HG03139 (cell line): Measurements from ENCODE around the gene MARCHF9.

Source experiments
- ATAC-seq: cut with Tn5 transposase; IDR thresholded peaks from one replicate; pipeline ENCODE4 v1.9.1; 2021; ENCODE audit not compliant: unreplicated experiment

The MARCHF9 gene

GRCh38 chr12:57753756-57754337, 1.1 kb upstream of the MARCHF9 start:
- ATAC-seq = no peak

DNA sequence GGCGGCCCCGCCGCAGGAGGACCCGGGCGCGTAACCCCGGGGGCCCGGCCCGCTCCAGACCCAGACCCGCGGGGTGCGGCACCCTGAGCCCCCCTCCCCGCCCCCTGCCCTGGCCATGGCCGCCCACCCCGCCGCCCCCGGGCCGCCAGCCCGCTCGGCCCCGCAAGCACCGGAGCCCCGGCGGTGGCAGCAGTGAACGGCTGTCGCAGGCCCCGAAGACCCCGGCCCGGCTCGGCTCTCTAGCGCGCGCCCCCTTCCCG, 221 bp downstream of the MARCHF9 start:
- no peak for ATAC-seq

DNA sequence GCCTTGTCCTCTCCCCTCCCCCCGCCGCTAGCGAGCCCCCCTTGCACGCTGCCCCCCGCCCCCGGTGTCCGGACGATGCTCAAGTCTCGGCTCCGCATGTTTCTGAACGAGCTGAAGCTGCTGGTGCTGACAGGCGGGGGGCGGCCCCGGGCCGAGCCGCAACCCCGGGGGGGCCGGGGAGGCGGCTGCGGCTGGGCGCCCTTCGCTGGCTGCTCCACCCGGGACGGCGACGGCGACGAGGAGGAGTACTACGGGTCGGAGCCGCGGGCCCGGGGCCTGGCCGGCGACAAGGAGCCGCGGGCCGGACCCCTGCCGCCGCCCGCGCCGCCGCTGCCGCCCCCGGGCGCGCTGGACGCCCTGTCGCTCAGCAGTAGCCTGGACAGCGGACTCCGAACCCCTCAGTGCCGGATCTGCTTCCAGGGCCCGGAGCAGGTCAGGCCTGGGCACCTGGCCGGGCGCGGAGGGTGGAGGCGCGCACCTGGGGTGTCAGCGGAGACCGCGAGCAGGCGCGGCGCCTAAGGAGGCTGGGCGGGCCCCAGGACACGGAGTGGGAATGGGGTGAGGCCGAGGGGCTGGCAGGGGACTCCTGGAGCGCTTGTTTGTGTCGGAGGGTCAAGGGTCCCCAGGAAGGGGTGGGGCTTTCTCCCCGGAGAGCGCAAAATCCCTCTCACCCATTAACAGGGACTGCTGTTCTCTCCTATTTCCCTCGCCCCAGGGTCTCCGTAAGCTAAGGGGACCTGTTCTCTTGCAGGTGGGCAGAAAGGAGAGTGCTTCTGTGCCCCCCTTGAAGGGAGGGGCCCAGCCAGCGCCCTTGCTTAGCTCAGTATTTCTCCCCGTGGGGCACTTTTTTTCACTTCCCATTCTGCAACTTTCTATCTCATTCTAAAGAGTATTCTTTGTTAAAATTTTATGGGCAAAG, 810 bp downstream of the MARCHF9 start:
- no peak for ATAC-seq

GRCh38 chr12:57756406-57757341, 1.8 kb downstream of the MARCHF9 start:
- ATAC-seq = no peak

DNA sequence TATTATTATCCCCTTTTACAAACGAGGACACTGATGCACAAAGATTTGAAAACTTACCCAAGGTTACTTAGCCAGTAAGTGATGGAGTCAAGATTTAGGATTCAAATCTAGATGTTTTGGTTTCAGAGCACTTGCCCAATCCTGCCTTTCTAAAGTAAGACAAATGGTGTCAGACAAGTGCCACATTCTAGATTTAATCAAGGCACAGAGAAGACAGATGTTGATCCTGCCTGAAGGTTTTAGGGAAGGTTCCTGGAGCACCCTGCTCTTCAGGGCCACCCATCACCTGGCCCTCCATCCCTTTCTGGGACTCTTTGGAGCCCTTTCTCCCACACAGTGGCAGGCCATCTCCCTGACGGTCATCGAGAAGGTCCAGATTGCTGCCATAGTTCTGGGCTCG, 2.9 kb downstream of the MARCHF9 start:
- ATAC-seq = no peak

DNA sequence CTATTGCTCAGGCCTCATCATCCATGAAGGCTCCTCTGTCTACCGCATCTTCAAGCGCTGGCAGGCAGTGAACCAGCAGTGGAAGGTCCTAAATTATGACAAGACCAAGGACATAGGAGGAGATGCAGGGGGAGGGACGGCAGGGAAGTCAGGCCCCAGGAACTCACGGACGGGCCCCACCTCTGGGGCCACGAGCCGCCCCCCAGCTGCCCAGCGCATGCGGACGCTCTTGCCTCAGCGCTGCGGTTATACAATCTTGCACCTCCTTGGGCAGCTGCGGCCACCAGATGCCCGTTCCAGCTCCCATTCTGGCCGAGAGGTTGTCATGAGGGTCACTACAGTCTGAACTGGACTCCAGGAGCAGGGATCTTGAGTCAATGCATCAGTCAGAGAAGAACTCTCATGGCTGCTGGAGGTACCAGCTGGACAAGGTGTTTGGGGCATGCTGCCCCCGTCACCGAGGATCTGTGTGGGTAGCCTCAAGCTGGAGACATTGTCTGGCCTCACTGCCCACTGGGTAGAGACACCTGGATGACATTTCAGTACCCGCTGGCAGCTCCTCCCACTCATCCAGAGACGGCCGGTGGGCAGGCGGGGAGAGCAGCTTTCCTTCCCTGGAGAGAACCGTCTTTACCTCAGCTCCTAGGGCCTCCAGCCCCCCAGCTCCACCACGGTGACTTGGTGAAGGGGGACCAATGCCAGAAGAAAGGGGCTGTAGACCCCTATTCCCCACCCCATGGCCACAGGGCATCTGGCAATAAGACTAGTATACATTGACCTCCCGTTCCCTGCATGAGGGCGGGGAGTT, 3.9 kb downstream of the MARCHF9 start:
- ATAC-seq = no peak

DNA sequence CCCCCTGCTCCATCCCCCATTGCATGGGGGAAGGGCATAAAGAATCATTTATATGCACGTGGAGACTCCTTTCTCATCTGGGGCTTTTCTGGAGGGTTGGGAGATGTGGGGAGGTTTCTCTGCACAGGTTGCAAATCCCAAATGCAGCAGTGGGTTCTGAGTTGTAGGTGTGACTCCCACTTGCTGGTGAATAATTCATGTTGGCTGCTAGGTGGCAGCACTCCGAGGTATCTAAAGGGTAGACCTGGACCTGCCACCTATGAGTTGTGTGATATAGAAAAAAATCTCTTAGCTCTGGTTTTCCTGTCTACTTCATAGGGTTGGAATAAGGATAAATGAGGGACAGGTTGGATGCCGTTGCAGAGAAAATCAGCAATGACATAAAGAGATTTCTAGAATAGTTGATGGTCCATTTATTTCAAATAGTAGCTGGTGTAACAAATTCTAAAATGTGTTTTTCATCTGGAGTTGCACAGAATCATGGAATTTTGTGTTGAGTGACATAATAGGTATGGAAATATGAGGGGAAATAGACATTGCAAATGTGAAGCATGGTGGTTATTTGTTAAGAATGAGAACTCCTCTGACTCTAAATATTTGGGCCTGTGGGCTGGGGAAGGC, 4.6 kb downstream of the MARCHF9 start:
- no peak for ATAC-seq

DNA sequence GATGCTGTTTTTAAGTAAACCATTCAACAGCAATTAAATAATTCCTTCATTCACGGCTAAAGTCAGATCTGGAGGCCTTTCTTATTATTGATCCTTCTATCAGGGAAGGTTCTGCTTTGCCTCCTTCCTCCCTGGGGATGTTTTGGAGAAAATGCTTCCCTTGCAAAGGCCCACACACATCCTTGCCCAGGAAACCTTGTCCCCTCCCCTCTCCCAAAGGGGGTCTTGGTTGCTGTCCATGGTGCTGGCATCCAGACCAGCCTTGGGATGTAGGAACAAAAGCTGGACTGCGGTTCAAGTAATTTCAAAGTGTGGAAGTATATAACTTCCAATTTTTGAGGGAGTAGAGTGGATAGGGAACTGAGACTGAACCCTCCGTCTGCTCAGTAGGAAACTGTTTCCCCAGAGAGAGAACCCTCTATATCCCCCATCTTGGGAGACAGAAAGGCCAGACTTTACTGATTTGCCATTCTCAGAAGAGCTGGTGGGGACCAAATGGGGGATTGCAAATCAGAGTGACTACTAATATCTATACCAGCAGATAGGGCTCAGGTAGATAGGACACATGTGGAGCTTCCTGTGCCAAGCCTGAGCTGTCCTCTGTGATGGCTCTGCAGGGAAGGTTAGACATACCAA, 5.6 kb downstream of the MARCHF9 start:
- no peak for ATAC-seq

DNA sequence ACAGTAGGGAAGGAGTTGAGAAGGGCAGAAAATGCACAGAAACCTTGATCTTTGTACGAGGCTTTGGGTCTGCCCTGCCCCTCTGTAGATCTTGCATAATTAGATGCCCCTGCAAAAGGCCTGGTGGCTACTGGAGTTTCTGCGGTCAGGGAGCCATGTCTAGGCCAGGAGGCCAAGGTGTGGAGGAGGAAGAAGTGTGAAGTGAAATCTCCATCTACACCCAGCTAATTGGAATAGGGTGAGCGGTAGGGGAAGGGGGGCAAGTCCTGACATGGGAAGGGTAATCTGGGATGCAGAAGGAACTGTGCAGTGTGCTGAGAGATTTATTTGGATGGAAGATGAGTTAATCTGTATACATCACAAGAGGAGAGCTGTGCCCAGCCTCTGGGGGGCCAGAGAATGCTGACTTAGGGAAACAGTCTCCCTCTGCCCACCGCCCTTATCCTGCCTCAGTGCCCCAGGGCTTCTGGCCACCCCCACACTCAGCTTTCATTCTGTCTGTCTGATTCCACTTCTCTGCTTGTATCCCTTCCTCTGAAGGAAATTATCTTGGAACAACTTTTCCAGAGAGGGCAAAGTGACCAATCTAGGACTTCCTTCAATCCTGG, 6.6 kb downstream of the MARCHF9 start:
- no peak for ATAC-seq

DNA sequence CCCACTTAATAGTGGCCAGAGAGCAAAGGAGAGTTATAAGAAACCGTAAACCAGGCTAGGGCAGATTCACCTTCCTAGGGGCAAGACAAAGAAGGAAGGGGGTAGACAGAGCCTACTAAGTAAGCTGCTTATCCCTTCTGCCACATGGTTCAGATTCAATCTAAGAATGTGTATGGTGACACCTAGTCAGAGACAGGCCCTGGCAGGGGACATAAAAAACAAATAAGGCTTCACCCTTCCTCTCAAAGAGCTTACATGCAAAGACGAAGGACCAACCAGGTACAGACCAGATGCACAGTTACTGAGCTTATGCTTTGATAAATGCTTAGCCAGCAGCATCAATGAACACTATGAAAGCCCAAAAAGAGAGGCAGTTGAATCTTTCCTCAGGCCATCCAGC, 7.6 kb downstream of the MARCHF9 start:
- ATAC-seq = no peak

DNA sequence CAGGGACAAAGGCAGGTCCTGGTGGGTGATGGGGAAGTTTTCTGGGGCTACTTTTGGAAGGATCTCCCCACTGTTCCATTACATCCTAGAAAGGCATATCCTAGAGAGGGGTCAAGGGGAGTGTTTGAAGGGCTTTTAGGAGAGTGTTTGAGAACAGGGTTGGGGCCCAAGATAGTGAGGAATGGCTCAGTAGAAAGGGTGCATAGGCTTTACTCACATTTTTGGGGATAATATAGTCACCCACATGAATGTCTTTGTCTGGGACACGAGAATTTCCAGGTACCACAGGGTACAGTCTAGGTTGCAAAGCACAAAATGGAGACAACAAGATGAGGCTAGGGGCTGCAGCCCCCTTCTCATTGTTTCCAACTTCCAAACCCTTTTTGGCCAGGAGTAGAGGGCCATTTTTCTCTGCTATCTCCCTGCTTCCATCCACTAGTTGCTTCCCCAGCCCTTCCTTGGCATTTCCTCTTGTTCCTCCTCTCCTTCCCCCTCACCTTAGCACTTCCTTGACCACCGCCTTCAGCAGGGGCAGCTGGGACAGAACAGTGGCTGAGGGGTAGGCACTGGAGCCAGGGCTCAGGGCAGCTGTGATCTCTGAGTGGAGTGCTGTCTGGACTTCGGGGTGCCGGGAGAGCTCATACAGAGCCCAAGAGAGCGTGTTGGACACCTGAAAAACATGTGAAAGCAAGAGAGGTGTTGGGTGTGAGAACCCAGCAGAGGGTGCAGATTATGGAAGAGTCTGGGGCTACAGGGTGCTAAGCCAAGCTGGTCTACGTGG, 9.2 kb downstream of the MARCHF9 start:
- no peak for ATAC-seq

DNA sequence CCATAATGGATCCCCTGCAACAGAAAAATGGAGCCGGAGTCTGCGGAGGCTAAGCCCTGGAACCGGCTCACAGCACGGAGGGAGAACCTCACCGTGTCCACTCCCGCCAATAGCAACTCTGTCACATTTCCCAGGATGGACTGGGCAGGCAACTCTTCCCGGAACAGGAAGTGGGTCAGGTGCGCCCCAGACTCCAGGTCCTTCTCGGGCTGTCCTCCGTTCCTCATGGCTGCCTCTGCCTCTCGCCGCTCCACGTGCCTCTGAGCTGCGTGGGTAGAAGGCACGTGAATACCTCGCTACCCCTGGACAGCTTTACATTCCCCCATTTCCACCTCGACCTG, 9.7 kb downstream of the MARCHF9 start:
- no peak for ATAC-seq

DNA sequence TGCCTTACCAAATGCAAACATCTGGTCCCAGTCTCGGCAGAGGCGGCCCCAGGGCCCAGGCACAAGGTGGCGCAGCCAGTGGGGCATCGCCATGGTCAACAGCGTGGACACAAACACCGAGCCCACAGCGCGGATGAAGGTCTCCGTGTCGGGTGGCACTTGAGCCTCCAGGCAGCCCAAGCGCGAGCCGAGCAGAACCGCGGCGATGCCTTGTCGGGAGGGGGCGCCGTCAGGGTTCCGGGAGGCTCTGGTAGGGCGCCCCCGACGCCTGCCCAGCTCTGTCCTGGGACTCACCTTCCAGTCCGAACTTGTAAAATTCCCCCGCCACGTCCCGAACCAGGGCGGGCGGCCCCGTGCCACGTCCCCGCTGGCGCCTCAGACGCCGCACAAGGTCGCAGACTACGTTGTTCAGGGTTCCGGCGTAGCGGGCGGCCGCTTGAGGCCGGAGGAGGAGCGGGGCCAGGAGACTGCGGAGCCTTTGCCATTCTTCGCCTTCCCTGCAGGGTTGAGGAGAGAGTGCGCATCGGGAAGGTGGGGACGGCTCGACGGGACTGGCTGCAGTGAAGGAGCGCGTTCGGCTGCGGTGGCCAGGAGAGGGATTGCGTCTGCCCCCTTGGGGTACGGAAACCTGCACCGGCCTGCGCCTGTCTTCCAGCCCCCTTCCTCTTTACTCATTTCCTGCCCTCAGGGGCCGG, 10.2 kb downstream of the MARCHF9 start:
- no peak for ATAC-seq

DNA sequence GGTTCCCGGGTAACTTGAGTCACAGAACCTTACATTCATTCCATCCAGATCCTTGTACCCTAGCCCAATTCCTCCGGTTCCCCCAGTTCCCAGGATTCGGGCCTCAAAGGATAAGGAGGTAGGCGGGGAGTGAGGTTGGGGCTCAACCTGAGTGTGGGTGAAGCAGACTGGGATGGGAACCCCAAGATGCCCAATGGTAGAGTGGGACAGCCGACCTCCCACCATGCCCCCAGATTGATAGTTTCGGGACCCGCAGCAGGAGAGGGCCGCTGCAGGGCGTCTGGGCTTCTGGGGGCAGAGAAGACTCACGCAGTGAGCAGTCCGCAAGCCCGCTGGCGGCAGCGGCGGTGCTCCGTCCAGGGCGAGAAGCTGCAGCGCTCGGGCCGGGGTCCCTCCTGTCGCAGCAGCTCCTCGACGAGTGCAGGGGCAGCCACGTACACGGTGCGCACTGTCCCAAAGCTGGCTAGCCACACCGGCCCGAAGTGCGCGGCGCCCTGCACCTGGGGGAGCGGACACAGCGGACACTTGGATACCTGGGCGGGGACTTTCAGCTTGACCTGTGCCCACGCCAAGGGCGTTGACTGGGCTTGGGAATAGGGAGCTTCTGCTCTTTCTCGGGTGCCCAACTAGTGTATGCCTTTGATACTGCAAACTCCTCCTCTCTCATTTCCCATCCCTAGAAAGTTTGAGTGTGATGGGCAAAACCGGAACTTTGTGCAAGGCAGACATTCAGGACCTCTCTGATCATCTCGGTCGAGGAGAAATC, 11.0 kb downstream of the MARCHF9 start:
- no peak for ATAC-seq

GRCh38 chr12:57766464-57767304, 11.8 kb downstream of the MARCHF9 start, which contains the start of gene CYP27B1:
Gene CYP27B1, minus strand, starts transcription at chr12:57767078. Its CDS starts 37 bp downstream, at chr12:57767041.
- no peak for ATAC-seq

GRCh38 chr12:57767305-57767698, 12.4 kb downstream of the MARCHF9 start:
- ATAC-seq = no peak

DNA sequence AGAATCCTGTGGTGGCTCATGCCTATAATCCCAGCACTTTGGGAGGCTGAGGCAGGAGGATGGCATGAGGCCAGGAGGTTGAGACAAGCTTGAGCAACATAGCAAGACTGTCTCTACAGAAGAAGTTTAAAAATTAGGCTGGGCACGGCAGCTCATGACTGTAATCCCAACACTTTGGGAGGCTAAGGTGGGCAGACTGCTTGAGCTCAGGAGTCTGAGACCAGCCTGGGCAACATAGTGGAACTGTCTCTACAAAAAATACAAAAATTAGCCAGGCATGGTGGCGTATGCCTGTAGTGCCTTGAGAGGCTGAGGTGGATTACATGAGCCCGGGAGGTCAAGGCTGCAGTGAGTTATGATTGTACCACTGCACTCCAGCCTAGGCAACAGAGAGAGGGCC, 13.0 kb downstream of the MARCHF9 start:
- ATAC-seq = no peak
